Measurements from ENCODE around the gene CDH4. TPM values are rescaled to one million over a fixed set of nuclear protein-coding genes. Genes with fewer than 3 reads are reported as not detected.

Gene CDH4
- total RNA-seq, 1 donor from 2014 or later: 3.2 TPM

DNA sequence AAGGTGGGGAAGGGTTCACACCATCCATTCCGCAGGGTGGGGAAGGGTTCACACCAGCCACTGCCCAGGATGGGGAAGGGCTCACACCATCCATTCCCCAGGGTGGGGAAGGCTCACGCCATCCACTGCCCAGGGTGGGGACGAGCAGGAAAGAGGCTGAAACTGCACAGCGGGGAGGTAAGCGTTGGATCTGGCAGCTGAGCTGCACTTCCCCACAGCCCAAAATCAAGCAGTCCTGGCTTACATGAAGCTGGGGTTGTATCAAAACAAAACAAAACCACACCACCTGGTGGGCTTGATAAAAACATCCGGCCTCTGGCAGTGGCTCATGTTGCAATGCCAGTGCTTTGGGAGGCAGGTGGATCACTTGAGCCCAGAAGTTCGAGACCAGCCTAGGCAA lies 545.1 kb downstream of the CDH4 start:
- no peaks in the 10 kb centered on the region for H4K20me1 ChIP-seq (ENCODE audit: insufficient read depth, low read length)
- Mint-ChIP-seq H3K4me3 (ENCODE audit: unreplicated experiment) (no peak overlapping the region), H3K9me3 (ENCODE audit: unreplicated experiment) (no peaks in the 10 kb centered on the region), H3K36me3 (ENCODE audit: low read depth, unreplicated experiment) (no peaks in the 10 kb centered on the region), H3K27ac (ENCODE audit: unreplicated experiment) (no peak overlapping the region), H3K27me3 (ENCODE audit: low read depth, unreplicated experiment) (peaks cover 31% of the 10 kb centered on the region), H3K4me1 (ENCODE audit: low read depth, unreplicated experiment) (no peaks in the 10 kb centered on the region)
- H3K79me2 ChIP-seq (ENCODE audit: insufficient read depth, low read length): no peaks in the 10 kb centered on the region
- H2AFZ ChIP-seq (ENCODE audit: low read depth, low read length): no peak overlapping the region
- DNase-seq (ENCODE audit: low read depth) (no peak), FAIRE-seq (no peak)
- H3K4me2 ChIP-seq (ENCODE audit: low read length): no peak overlapping the region
- no peaks in the 10 kb centered on the region for H3K36me3 ChIP-seq (ENCODE audit: insufficient read depth, low read length)
- H3K27me3 ChIP-seq (ENCODE audit: insufficient read depth, low read length): no peaks in the 10 kb centered on the region
- H3K27ac ChIP-seq (ENCODE audit: low read depth, low read length): no peak overlapping the region
- TF ChIP-seq EZH2 (IDR thresholded peaks at IDR 0.05; ENCODE audit: insufficient read depth, low read length): no peak
- TF ChIP-seq, protein P1, sequence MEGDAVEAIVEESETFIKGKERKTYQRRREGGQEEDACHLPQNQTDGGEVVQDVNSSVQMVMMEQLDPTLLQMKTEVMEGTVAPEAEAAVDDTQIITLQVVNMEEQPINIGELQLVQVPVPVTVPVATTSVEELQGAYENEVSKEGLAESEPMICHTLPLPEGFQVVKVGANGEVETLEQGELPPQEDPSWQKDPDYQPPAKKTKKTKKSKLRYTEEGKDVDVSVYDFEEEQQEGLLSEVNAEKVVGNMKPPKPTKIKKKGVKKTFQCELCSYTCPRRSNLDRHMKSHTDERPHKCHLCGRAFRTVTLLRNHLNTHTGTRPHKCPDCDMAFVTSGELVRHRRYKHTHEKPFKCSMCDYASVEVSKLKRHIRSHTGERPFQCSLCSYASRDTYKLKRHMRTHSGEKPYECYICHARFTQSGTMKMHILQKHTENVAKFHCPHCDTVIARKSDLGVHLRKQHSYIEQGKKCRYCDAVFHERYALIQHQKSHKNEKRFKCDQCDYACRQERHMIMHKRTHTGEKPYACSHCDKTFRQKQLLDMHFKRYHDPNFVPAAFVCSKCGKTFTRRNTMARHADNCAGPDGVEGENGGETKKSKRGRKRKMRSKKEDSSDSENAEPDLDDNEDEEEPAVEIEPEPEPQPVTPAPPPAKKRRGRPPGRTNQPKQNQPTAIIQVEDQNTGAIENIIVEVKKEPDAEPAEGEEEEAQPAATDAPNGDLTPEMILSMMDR (IDR thresholded peaks at IDR 0.05; ENCODE audit: insufficient read depth, low read depth, low read length): no peak
- H3K4me3 ChIP-seq (ENCODE audit: insufficient read depth, low read depth, low read length): no peak overlapping the region
- H3K9me3 ChIP-seq (ENCODE audit: insufficient read depth, low read depth, low read length): no peaks in the 10 kb centered on the region
- H3K9ac ChIP-seq (ENCODE audit: low read length): no peak overlapping the region
- no peaks in the 10 kb centered on the region for H3K4me1 ChIP-seq (ENCODE audit: insufficient read depth, low read length)

DNA sequence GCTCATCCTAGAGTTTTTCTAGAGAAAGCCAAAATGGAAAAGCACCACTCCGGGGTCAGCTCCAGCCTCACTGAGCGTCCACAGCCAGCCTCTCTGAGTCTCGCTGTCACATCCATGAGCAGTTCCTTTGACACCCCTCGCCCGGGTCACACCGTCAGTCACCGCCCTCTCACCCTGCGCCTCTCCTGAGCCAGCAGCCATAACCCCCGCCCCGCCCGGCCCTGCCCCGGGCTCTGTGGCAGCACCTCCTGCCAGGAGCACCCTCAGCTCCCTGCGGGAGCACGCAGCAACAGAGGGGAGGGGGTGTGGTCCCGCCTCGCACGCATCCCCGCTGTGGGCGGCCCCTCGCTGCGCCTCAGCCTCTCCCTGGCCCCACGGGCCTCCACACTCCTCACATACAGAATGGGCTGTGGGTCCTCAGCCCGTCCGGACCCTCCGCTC lies 545.9 kb downstream of the CDH4 start:
- Histone ChIP-seq H3K4me2 (ENCODE audit: low read length) (no peak overlapping the region), H3K36me3 (ENCODE audit: insufficient read depth, low read length) (no peaks in the 10 kb centered on the region), H3K27ac (ENCODE audit: low read depth, low read length) (no peak overlapping the region), H2AFZ (ENCODE audit: low read depth, low read length) (no peak overlapping the region), H3K79me2 (ENCODE audit: insufficient read depth, low read length) (no peaks in the 10 kb centered on the region), H3K4me3 (ENCODE audit: insufficient read depth, low read depth, low read length) (no peak overlapping the region), H3K9ac (ENCODE audit: low read length) (no peak overlapping the region), H3K4me1 (ENCODE audit: insufficient read depth, low read length) (no peaks in the 10 kb centered on the region), H4K20me1 (ENCODE audit: insufficient read depth, low read length) (no peaks in the 10 kb centered on the region), H3K27me3 (ENCODE audit: insufficient read depth, low read length) (no peaks in the 10 kb centered on the region), H3K9me3 (ENCODE audit: insufficient read depth, low read depth, low read length) (no peaks in the 10 kb centered on the region)
- Mint-ChIP-seq H3K27ac (ENCODE audit: unreplicated experiment) (no peak overlapping the region), H3K4me1 (ENCODE audit: low read depth, unreplicated experiment) (no peaks in the 10 kb centered on the region), H3K27me3 (ENCODE audit: low read depth, unreplicated experiment) (peaks cover 32% of the 10 kb centered on the region), H3K9me3 (ENCODE audit: unreplicated experiment) (no peaks in the 10 kb centered on the region), H3K36me3 (ENCODE audit: low read depth, unreplicated experiment) (no peaks in the 10 kb centered on the region), H3K4me3 (ENCODE audit: unreplicated experiment) (no peak overlapping the region)
- no peak for FAIRE-seq
- no peak for DNase-seq (ENCODE audit: low read depth)
- TF ChIP-seq EZH2 (IDR thresholded peaks at IDR 0.05; ENCODE audit: insufficient read depth, low read length): no peak
- TF ChIP-seq, protein P1 (IDR thresholded peaks at IDR 0.05; ENCODE audit: insufficient read depth, low read depth, low read length): no peak

DNA sequence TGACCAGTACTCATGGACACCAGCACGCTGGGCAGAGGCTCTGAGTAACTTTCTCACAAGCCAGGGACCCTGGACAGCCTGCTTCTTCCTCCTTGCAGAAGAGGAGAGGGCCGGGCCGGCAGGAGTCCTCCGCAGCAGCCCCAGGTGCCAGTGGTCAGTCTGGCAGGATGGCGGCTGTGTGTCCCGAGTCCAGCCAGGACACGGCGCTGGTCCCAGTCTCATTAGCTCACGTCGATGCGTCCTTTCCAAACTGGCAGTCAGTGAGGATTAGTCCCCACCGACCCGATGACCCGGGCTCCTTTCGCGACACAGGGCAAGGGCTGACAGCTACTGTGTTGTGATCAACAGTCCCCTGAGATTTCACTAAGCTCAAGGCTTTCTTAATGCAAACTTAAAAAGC lies 546.6 kb downstream of the CDH4 start:
- Histone ChIP-seq H3K4me1 (ENCODE audit: insufficient read depth, low read length) (no peaks in the 10 kb centered on the region), H4K20me1 (ENCODE audit: insufficient read depth, low read length) (no peaks in the 10 kb centered on the region), H3K27ac (ENCODE audit: low read depth, low read length) (no peak overlapping the region), H3K4me3 (ENCODE audit: insufficient read depth, low read depth, low read length) (no peak overlapping the region), H3K79me2 (ENCODE audit: insufficient read depth, low read length) (no peaks in the 10 kb centered on the region), H2AFZ (ENCODE audit: low read depth, low read length) (no peak overlapping the region), H3K9me3 (ENCODE audit: insufficient read depth, low read depth, low read length) (no peaks in the 10 kb centered on the region), H3K4me2 (ENCODE audit: low read length) (no peak overlapping the region), H3K36me3 (ENCODE audit: insufficient read depth, low read length) (no peaks in the 10 kb centered on the region), H3K9ac (ENCODE audit: low read length) (no peak overlapping the region), H3K27me3 (ENCODE audit: insufficient read depth, low read length) (no peaks in the 10 kb centered on the region)
- H3K9me3 Mint-ChIP-seq (ENCODE audit: unreplicated experiment): no peaks in the 10 kb centered on the region
- no peaks in the 10 kb centered on the region for H3K4me1 Mint-ChIP-seq (ENCODE audit: low read depth, unreplicated experiment)
- no peaks in the 10 kb centered on the region for H3K36me3 Mint-ChIP-seq (ENCODE audit: low read depth, unreplicated experiment)
- no peak for TF ChIP-seq EZH2 (IDR thresholded peaks at IDR 0.05; ENCODE audit: insufficient read depth, low read length)
- TF ChIP-seq, protein P1 (IDR thresholded peaks at IDR 0.05; ENCODE audit: insufficient read depth, low read depth, low read length): no peak
- H3K4me3 Mint-ChIP-seq (ENCODE audit: unreplicated experiment): no peak overlapping the region
- H3K27ac Mint-ChIP-seq (ENCODE audit: unreplicated experiment): no peak overlapping the region
- H3K27me3 Mint-ChIP-seq (ENCODE audit: low read depth, unreplicated experiment): peaks cover 38% of the 10 kb centered on the region
- FAIRE-seq (no peak), DNase-seq (ENCODE audit: low read depth) (no peak)

Data from astrocyte (in vitro differentiated cells and primary cell).